IMR-90 (cell line): ENCODE data around the gene KPTN. TPM values are rescaled to one million over a fixed set of nuclear protein-coding genes. Genes with fewer than 3 reads are reported as not detected.

ENCODE experiments used
- ATAC-seq: fragments of 200-7000 bp; cut with Tn5 transposase; 2 replicates; pipeline ENCODE4 v1.9.1; 2020; ENCODE audit warnings: low read depth, mild to moderate bottlenecking, moderate library complexity
- BruUV-seq: library from RNA; stranded (reverse); fragments of 400-500 nt; replicated peaks from 2 replicates; lab custom pipeline; 2021; lab: Mats Ljungman, UMichigan
- CTCF ChIA-PET: fragments of 300-600 bp; formaldehyde crosslinking; extraction: SDS; loops from one replicate; lab custom pipeline; 2021; ENCODE audit warnings: antibody characterized with exemption; lab: Yijun Ruan, JAX
- POLR2A ChIA-PET: fragments of 300-600 bp; sonication (Branson Sonifier 250); formaldehyde crosslinking; loops from one replicate; lab custom pipeline; 2022; ENCODE audit warnings: antibody characterized with exemption; ENCODE audit not compliant: unreplicated experiment; lab: Charles Lee
- DNase-seq: peaks from one replicate; pipeline ENCODE4 v3.0.0; 2013
- H2AFZ ChIP-seq: replicated peaks from 2 replicates; pipeline ENCODE3; 2013; ENCODE audit warnings: low read length, mild to moderate bottlenecking; ENCODE audit not compliant: poor library complexity
- H2AK5ac ChIP-seq: 2 replicates; pipeline ENCODE4 v1.6.1; 2013; ENCODE audit warnings: low read depth, low read length, inconsistent platforms
- H2AK9ac ChIP-seq: replicated peaks from 2 replicates; pipeline ENCODE3; 2013; ENCODE audit warnings: mild to moderate bottlenecking, low read depth, low read length, moderate library complexity; ENCODE audit not compliant: poor library complexity
- H2BK120ac ChIP-seq: 2 replicates; pipeline ENCODE4 v1.6.1; 2013; ENCODE audit warnings: low read depth, low read length, inconsistent platforms
- H2BK15ac ChIP-seq: 3 replicates; pipeline ENCODE4 v1.6.1; 2013; ENCODE audit warnings: low read depth, low read length, inconsistent platforms
- H2BK20ac ChIP-seq: 2 replicates; pipeline ENCODE4 v1.6.1; 2013; ENCODE audit warnings: low read depth, mild to moderate bottlenecking, inconsistent platforms, low read length, moderate library complexity
- H2BK5ac ChIP-seq: 2 replicates; pipeline ENCODE4 v1.6.1; 2013; ENCODE audit warnings: mild to moderate bottlenecking, low read depth, low read length, inconsistent platforms; ENCODE audit not compliant: poor library complexity, severe bottlenecking
- H3K14ac ChIP-seq: replicated peaks from 2 replicates; pipeline ENCODE4 v1.6.1; 2013; ENCODE audit warnings: low read depth, low read length, inconsistent platforms
- H3K18ac ChIP-seq: 2 replicates; pipeline ENCODE4 v1.6.1; 2013; ENCODE audit warnings: low read depth, low read length, control low read depth
- H3K23ac ChIP-seq: 2 replicates; pipeline ENCODE4 v1.6.1; 2013; ENCODE audit warnings: low read depth, low read length, inconsistent platforms
- H3K27ac ChIP-seq: 2 replicates; pipeline ENCODE4 v1.5.1; 2013; ENCODE audit warnings: mild to moderate bottlenecking, control low read depth, low read length; ENCODE audit not compliant: insufficient read depth
- H3K27me3 ChIP-seq: 2 replicates; pipeline ENCODE4 v1.6.1; 2013; ENCODE audit warnings: low read length; ENCODE audit not compliant: control insufficient read depth, insufficient read depth
- H3K36me3 ChIP-seq: 2 replicates; pipeline ENCODE4 v1.6.1; 2013; ENCODE audit warnings: low read length, mixed read lengths; ENCODE audit not compliant: control insufficient read depth, insufficient read depth
- H3K4ac ChIP-seq: 2 replicates; pipeline ENCODE4 v1.6.1; 2013; ENCODE audit warnings: low read depth, low read length, inconsistent platforms
- H3K4me1 ChIP-seq: 2 replicates; pipeline ENCODE4 v1.6.1; 2013; ENCODE audit warnings: low read length, mixed read lengths; ENCODE audit not compliant: control insufficient read depth, insufficient read depth
- H3K4me2 ChIP-seq: 2 replicates; pipeline ENCODE4 v1.6.1; 2013; ENCODE audit warnings: low read depth, mild to moderate bottlenecking, control low read depth, low read length, moderate library complexity
- H3K4me3 ChIP-seq: 2 replicates; pipeline ENCODE4 v1.5.1; 2013; ENCODE audit warnings: low read depth, mild to moderate bottlenecking, control low read depth, low read length, moderate library complexity; ENCODE audit not compliant: insufficient read depth
- H3K56ac ChIP-seq: 2 replicates; pipeline ENCODE4 v1.6.1; 2013; ENCODE audit warnings: low read length, inconsistent platforms; ENCODE audit not compliant: insufficient read depth; ENCODE audit errors: extremely low read depth
- H3K79me1 ChIP-seq, 2 experiments: 2 replicates each; pipeline ENCODE4 v1.6.1; 2013; ENCODE audit warnings: low read length in 2 of 2, inconsistent platforms in 1 of 2, low read depth in 1 of 2
- H3K9ac ChIP-seq: 2 replicates; pipeline ENCODE4 v1.6.1; 2013; ENCODE audit warnings: low read depth, low read length, control low read depth
- H3K9me1 ChIP-seq: 2 replicates; pipeline ENCODE4 v1.6.1; 2013; ENCODE audit warnings: low read length, inconsistent platforms; ENCODE audit not compliant: insufficient read depth
- H3K9me3 ChIP-seq: 2 replicates; pipeline ENCODE4 v1.6.1; 2013; ENCODE audit warnings: low read length; ENCODE audit not compliant: control insufficient read depth, insufficient read depth
- H4K20me1 ChIP-seq: 2 replicates; pipeline ENCODE4 v1.6.1; 2013; ENCODE audit warnings: low read length, inconsistent platforms; ENCODE audit not compliant: insufficient read depth
- H4K5ac ChIP-seq: 2 replicates; pipeline ENCODE4 v1.6.1; 2013; ENCODE audit warnings: mild to moderate bottlenecking, low read depth, low read length, control low read depth
- H4K8ac ChIP-seq, 2 experiments: 2 replicates each; pipeline ENCODE4 v1.6.1; 2013; ENCODE audit warnings: low read depth in 2 of 2, low read length in 2 of 2, control low read depth in 1 of 2, inconsistent platforms in 1 of 2
- H4K91ac ChIP-seq: 2 replicates; pipeline ENCODE4 v1.6.1; 2013; ENCODE audit warnings: low read depth, low read length, inconsistent platforms; ENCODE audit not compliant: insufficient read depth
- BHLHE40 ChIP-seq: fragments of 150-350 bp; IDR thresholded peaks from 2 replicates; pipeline ENCODE4 v1.6.1; 2016; ENCODE audit warnings: mild to moderate bottlenecking, low read depth, low read length
- CEBPB ChIP-seq: IDR thresholded peaks from 2 replicates; pipeline ENCODE4 v1.6.1; 2012; ENCODE audit warnings: low read depth, low read length, improper control_type of control experiment
- CHD1 ChIP-seq: IDR thresholded peaks from 2 replicates; pipeline ENCODE4 v1.6.1; 2012; ENCODE audit warnings: low read depth, low read length, improper control_type of control experiment
- CTCF ChIP-seq: conservative IDR thresholded peaks from 2 replicates; pipeline ENCODE4 v1.5.1; 2012; ENCODE audit warnings: mild to moderate bottlenecking, low read depth, low read length, improper control_type of control experiment
- FOS ChIP-seq: fragments of 150-350 bp; IDR thresholded peaks from 2 replicates; pipeline ENCODE4 v1.6.1; 2016; ENCODE audit warnings: low read depth, low read length
- MXI1 ChIP-seq: IDR thresholded peaks from 2 replicates; pipeline ENCODE4 v1.6.1; 2012; ENCODE audit warnings: low read depth, mild to moderate bottlenecking, low read length, moderate library complexity, borderline replicate concordance
- NFE2L2 ChIP-seq: fragments of 150-350 bp; IDR thresholded peaks from 2 replicates; pipeline ENCODE4 v1.6.1; 2016; ENCODE audit warnings: low read depth, mild to moderate bottlenecking, low read length
- POLR2A ChIP-seq: IDR thresholded peaks from 2 replicates; pipeline ENCODE4 v1.6.1; 2012; ENCODE audit warnings: mild to moderate bottlenecking, low read depth, low read length
- RCOR1 ChIP-seq: IDR thresholded peaks from 2 replicates; pipeline ENCODE4 v1.6.1; 2012; ENCODE audit warnings: mild to moderate bottlenecking, low read length, improper control_type of control experiment; ENCODE audit not compliant: insufficient replicate concordance
- SMC3 ChIP-seq: fragments of 150-350 bp; IDR thresholded peaks from 2 replicates; pipeline ENCODE4 v1.6.1; 2016; ENCODE audit warnings: low read depth, mild to moderate bottlenecking, antibody characterized with exemption, low read length, moderate library complexity
- USF2 ChIP-seq: fragments of 150-350 bp; IDR thresholded peaks from 2 replicates; pipeline ENCODE4 v1.6.1; 2017; ENCODE audit warnings: mild to moderate bottlenecking, antibody characterized with exemption, low read length, low read depth
- WGBS, 2 experiments: methylation state at CpG; one replicate each; pipeline versions ENCODE4 v1.1.5 to v1.1.7; 2013; ENCODE audit warnings: missing lambda C conversion rate in 2 of 2; ENCODE audit not compliant: insufficient read length in 1 of 2; ENCODE audit errors: extremely low coverage in 2 of 2; 5-methylcytosine and 5-hydroxymethylcytosine counted together
- dilution Hi-C: fragments of 300-500 bp; cut with HindIII; formaldehyde crosslinking; loops from one replicate; pipeline ENCODE4 v1.14.3; 2018; ENCODE audit warnings: low sequenced_read_pairs; ENCODE audit not compliant: unreplicated experiment
- in situ Hi-C: fragments of 300-500 bp; cut with MboI; formaldehyde crosslinking; loops from 3 replicates; pipeline ENCODE4 v1.14.3; 2019; ENCODE audit warnings: low sequenced_read_pairs, inconsistent platforms, mixed read lengths
- intact Hi-C: fragments of 100-400 bp; cut with micrococcal nuclease; formaldehyde crosslinking; loops from 2 replicates; pipeline ENCODE4 v1.10.0; 2022
- polyA plus RNA-seq, 3 experiments: library from polyadenylated mRNA; depleted of rRNA; stranded (reverse); fragments of >200 nt; gene quantifications; 2 replicates each; pipeline ENCODE4 v1.2.3, GENCODE V29; 2012; ENCODE audit warnings: low replicate concordance in 1 of 3
- total RNA-seq: library from RNA; depleted of rRNA; stranded (reverse); fragments of >200 nt; gene quantifications from 2 replicates; pipeline ENCODE4 v1.2.3, GENCODE V29; 2012

KPTN gene
- total and polyA plus RNA-seq, 2 of the 4 experiments (the other 2 are of a cell fraction), result 4.1 to 15.4 TPM

- ATAC-seq (no peak), DNase-seq (no peak)
- no peak overlapping the region for H2BK120ac ChIP-seq
- intact Hi-C loops (no loop called here), dilution Hi-C loops (no loop called here), in situ Hi-C loops (no loop called here)
- H3K4me2 ChIP-seq, result no peak overlapping the region
- CTCF ChIA-PET, result no interaction called here
- no peaks in the 10 kb centered on the region for H3K4me1 ChIP-seq
- H3K9me1 ChIP-seq, result 0 out of 2 replicates have a peak, but pooled peaks cover 3% of the 10 kb centered on the region
- H3K27ac ChIP-seq, result no peak overlapping the region
- POLR2A ChIA-PET, result no interaction called here
- H2AFZ ChIP-seq, result no peak overlapping the region
- H3K9ac ChIP-seq, result no peak overlapping the region
- no peak overlapping the region for H4K8ac ChIP-seq
- no peaks in the 10 kb centered on the region for H3K27me3 ChIP-seq
- H3K36me3 ChIP-seq, result peaks cover 56% of the 10 kb centered on the region
- BruUV-seq, result no TSS peak
- no peak overlapping the region for H2AK9ac ChIP-seq
- no peak overlapping the region for H3K4ac ChIP-seq
- no peak overlapping the region for H2BK5ac ChIP-seq
- no peak overlapping the region for H3K14ac ChIP-seq
- H2BK15ac ChIP-seq, result no peak overlapping the region
- peaks cover 28% of the 10 kb centered on the region for H4K20me1 ChIP-seq
- no peak overlapping the region for H3K23ac ChIP-seq
- H3K4me3 ChIP-seq, result no peak overlapping the region
- no peak overlapping the region for H3K18ac ChIP-seq
- H4K5ac ChIP-seq, result no peak overlapping the region
- H2AK5ac ChIP-seq, result no peak overlapping the region
- no peak overlapping the region for H2BK20ac ChIP-seq
- H4K91ac ChIP-seq, result no peak overlapping the region
- H3K9me3 ChIP-seq, result no peaks in the 10 kb centered on the region
- TF ChIP-seq NFE2L2, result no peak
- no peak for TF ChIP-seq MXI1
- no peak for TF ChIP-seq RCOR1
- TF ChIP-seq CHD1, result no peak
- TF ChIP-seq POLR2A, result no peak
- no peak for TF ChIP-seq SMC3
- no peak for TF ChIP-seq CEBPB
- TF ChIP-seq BHLHE40, result no peak
- TF ChIP-seq USF2, result no peak
- no peak for TF ChIP-seq CTCF
- no peak for TF ChIP-seq FOS
- WGBS, 2 experiments, result 88% methylated on average over 19 of the region's 32 CpGs; no CpG with 5 or more reads in 1 of the 2 experiments
- H3K56ac ChIP-seq, result no peak overlapping the region
- peaks cover 7 to 52% of the 10 kb centered on the region in 2 experiments for H3K79me1 ChIP-seq
Measured at GRCh38 chr19:47499863-47500830, 16.1 kb upstream of the KPTN start.
